NT2/D1 (cell line): Measurements from ENCODE around the gene NXPE3.

Experiments
- YY1 ChIP-seq: IDR thresholded peaks from 2 replicates; pipeline ENCODE4 v1.6.1; 2011; ENCODE audit not compliant: insufficient read length, insufficient read depth
- ZNF274 ChIP-seq: IDR thresholded peaks from 2 replicates; pipeline ENCODE4 v1.6.1; 2011; ENCODE audit warnings: mild to moderate bottlenecking, low read depth, low read length

- no peak for TF ChIP-seq YY1
- TF ChIP-seq ZNF274, result no peak
Measured at GRCh38 chr3:101836652-101837598, 57.9 kb downstream of the NXPE3 start.
